GM10266 (cell line): ENCODE results near the gene SLC8A1.

Source experiments
- DNase-seq: peaks from one replicate; pipeline ENCODE4 v3.0.0; 2012; ENCODE audit errors: extremely low spot score
- CTCF ChIP-seq: IDR thresholded peaks from 2 replicates; pipeline ENCODE4 v1.5.1; 2012; ENCODE audit warnings: mild to moderate bottlenecking, low read depth; ENCODE audit not compliant: control insufficient read depth, insufficient read depth; ENCODE audit errors: missing control alignments

Gene SLC8A1

GRCh38 chr2:40209761-40210160, 242.1 kb downstream of the SLC8A1 start:
- no peak for TF ChIP-seq CTCF
- no peak for DNase-seq

- TF ChIP-seq CTCF: no peak
- DNase-seq: no peak
These were observed 243.4 kb downstream of the SLC8A1 start for GRCh38 chr2:40208463-40208862.

- DNase-seq: no peak
- no peak for TF ChIP-seq CTCF
These were observed 247.6 kb downstream of the SLC8A1 start for GRCh38 chr2:40204268-40204667.

GRCh38 chr2:40202798-40203400, 249.0 kb downstream of the SLC8A1 start:
- no peak for DNase-seq
- no peak for TF ChIP-seq CTCF

- no peak for TF ChIP-seq CTCF
- no peak for DNase-seq
These were observed 250.5 kb downstream of the SLC8A1 start for GRCh38 chr2:40201425-40201824.

- TF ChIP-seq CTCF: no peak
- no peak for DNase-seq
These were observed 251.4 kb downstream of the SLC8A1 start for GRCh38 chr2:40200366-40200915.

GRCh38 chr2:40199771-40200170, 252.1 kb downstream of the SLC8A1 start:
- no peak for TF ChIP-seq CTCF
- no peak for DNase-seq
